Measurements from ENCODE around the gene WDFY2. TPM values are rescaled to one million over a fixed set of nuclear protein-coding genes. Genes with fewer than 3 reads are reported as not detected.

Gene WDFY2
- total and polyA plus RNA-seq, 2 experiments from 2014 or later: 11.4 to 24.0 TPM

DNA sequence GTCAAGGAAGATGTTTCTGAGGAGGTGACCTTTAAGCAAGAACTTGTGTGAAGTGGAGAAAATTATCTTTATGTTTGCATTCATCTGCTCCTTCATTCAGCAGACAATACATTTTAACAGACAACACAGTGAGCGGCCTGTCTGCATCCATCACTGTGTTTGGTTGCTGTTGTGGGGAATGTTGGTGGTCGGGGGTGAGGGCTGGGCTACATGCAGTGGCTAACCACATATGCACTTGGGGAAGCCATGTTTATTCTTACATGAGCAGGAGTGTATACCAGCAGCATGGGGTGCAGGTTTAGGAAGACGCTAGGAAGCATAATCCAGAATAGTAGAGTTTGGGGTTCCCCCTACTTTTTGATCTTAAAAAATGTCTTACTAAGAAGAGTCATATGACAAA lies 153.3 kb downstream of the WDFY2 start:
- Histone ChIP-seq H3K36me3 (ENCODE audit: insufficient read depth) (peaks cover 25% of the 10 kb centered on the region), H3F3A (replicated peaks; ENCODE audit: low read depth) (no peaks in the 10 kb centered on the region), H3K9me2 (ENCODE audit: insufficient read depth) (no peaks in the 10 kb centered on the region), H2AFZ (no peak overlapping the region), H4K20me1 (replicated peaks; ENCODE audit: insufficient read depth) (peaks cover 7% of the 10 kb centered on the region; the same call in 1 of the 2 replicates), H3K4me3 (no peak overlapping the region), H3K27me3 (ENCODE audit: insufficient read depth) (no peaks in the 10 kb centered on the region), H3K4me1 (ENCODE audit: insufficient read depth) (no peaks in the 10 kb centered on the region; the same call in 1 of the 2 replicates), H3K27ac (ENCODE audit: low read depth) (no peak overlapping the region), H3K79me2 (replicated peaks; ENCODE audit: insufficient read depth) (no peaks in the 10 kb centered on the region), H3K4me2 (no peak overlapping the region)
- Mint-ChIP-seq H3K9me3 (no peaks in the 10 kb centered on the region), H3K27me3 (ENCODE audit: insufficient read depth, low read depth, poor library complexity) (peaks cover 7% of the 10 kb centered on the region), H3K4me1 (peaks cover 8% of the 10 kb centered on the region), H3K36me3 (ENCODE audit: low read depth) (peaks cover 31% of the 10 kb centered on the region), H3K4me3 (no peak overlapping the region), H3K27ac (no peak overlapping the region)
- DNase-seq (ENCODE audit: low spot score) (no peak), ATAC-seq (no peak)
- TF ChIP-seq ETS1 (IDR thresholded peaks at IDR 0.05) (no peak), EZH2phosphoT487 (IDR thresholded peaks at IDR 0.05; ENCODE audit: unreplicated experiment) (no peak)
- TF ChIP-seq, protein P1, sequence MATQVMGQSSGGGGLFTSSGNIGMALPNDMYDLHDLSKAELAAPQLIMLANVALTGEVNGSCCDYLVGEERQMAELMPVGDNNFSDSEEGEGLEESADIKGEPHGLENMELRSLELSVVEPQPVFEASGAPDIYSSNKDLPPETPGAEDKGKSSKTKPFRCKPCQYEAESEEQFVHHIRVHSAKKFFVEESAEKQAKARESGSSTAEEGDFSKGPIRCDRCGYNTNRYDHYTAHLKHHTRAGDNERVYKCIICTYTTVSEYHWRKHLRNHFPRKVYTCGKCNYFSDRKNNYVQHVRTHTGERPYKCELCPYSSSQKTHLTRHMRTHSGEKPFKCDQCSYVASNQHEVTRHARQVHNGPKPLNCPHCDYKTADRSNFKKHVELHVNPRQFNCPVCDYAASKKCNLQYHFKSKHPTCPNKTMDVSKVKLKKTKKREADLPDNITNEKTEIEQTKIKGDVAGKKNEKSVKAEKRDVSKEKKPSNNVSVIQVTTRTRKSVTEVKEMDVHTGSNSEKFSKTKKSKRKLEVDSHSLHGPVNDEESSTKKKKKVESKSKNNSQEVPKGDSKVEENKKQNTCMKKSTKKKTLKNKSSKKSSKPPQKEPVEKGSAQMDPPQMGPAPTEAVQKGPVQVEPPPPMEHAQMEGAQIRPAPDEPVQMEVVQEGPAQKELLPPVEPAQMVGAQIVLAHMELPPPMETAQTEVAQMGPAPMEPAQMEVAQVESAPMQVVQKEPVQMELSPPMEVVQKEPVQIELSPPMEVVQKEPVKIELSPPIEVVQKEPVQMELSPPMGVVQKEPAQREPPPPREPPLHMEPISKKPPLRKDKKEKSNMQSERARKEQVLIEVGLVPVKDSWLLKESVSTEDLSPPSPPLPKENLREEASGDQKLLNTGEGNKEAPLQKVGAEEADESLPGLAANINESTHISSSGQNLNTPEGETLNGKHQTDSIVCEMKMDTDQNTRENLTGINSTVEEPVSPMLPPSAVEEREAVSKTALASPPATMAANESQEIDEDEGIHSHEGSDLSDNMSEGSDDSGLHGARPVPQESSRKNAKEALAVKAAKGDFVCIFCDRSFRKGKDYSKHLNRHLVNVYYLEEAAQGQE (IDR thresholded peaks at IDR 0.05; ENCODE audit: unreplicated experiment): no peak
- TF ChIP-seq, protein P2, sequence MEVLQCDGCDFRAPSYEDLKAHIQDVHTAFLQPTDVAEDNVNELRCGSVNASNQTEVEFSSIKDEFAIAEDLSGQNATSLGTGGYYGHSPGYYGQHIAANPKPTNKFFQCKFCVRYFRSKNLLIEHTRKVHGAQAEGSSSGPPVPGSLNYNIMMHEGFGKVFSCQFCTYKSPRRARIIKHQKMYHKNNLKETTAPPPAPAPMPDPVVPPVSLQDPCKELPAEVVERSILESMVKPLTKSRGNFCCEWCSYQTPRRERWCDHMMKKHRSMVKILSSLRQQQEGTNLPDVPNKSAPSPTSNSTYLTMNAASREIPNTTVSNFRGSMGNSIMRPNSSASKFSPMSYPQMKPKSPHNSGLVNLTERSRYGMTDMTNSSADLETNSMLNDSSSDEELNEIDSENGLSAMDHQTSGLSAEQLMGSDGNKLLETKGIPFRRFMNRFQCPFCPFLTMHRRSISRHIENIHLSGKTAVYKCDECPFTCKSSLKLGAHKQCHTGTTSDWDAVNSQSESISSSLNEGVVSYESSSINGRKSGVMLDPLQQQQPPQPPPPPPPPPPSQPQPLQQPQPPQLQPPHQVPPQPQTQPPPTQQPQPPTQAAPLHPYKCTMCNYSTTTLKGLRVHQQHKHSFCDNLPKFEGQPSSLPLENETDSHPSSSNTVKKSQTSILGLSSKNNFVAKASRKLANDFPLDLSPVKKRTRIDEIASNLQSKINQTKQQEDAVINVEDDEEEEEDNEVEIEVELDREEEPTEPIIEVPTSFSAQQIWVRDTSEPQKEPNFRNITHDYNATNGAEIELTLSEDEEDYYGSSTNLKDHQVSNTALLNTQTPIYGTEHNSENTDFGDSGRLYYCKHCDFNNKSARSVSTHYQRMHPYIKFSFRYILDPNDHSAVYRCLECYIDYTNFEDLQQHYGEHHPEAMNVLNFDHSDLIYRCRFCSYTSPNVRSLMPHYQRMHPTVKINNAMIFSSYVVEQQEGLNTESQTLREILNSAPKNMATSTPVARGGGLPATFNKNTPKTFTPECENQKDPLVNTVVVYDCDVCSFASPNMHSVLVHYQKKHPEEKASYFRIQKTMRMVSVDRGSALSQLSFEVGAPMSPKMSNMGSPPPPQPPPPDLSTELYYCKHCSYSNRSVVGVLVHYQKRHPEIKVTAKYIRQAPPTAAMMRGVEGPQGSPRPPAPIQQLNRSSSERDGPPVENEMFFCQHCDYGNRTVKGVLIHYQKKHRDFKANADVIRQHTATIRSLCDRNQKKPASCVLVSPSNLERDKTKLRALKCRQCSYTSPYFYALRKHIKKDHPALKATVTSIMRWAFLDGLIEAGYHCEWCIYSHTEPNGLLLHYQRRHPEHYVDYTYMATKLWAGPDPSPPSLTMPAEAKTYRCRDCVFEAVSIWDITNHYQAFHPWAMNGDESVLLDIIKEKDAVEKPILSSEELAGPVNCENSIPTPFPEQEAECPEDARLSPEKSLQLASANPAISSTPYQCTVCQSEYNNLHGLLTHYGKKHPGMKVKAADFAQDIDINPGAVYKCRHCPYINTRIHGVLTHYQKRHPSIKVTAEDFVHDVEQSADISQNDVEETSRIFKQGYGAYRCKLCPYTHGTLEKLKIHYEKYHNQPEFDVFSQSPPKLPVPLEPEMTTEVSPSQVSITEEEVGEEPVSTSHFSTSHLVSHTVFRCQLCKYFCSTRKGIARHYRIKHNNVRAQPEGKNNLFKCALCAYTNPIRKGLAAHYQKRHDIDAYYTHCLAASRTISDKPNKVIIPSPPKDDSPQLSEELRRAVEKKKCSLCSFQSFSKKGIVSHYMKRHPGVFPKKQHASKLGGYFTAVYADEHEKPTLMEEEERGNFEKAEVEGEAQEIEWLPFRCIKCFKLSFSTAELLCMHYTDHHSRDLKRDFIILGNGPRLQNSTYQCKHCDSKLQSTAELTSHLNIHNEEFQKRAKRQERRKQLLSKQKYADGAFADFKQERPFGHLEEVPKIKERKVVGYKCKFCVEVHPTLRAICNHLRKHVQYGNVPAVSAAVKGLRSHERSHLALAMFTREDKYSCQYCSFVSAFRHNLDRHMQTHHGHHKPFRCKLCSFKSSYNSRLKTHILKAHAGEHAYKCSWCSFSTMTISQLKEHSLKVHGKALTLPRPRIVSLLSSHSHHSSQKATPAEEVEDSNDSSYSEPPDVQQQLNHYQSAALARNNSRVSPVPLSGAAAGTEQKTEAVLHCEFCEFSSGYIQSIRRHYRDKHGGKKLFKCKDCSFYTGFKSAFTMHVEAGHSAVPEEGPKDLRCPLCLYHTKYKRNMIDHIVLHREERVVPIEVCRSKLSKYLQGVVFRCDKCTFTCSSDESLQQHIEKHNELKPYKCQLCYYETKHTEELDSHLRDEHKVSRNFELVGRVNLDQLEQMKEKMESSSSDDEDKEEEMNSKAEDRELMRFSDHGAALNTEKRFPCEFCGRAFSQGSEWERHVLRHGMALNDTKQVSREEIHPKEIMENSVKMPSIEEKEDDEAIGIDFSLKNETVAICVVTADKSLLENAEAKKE (CRISPR knock-in tag; IDR thresholded peaks at IDR 0.05): no peak
